22Rv1 (cell line): ENCODE results near the gene C14orf180.

Experiments
- H3K27ac ChIP-seq: fragments of 450-650 bp; 2 replicates; pipeline ENCODE4 v1.5.1; 2017
- CTCF ChIP-seq: fragments of 450-650 bp; IDR thresholded peaks from 2 replicates; pipeline ENCODE4 v1.5.1; 2017; ENCODE audit warnings: mild to moderate bottlenecking
- ZFX ChIP-seq: fragments of 450-650 bp; IDR thresholded peaks from 2 replicates; pipeline ENCODE4 v1.6.1; 2017; ENCODE audit warnings: antibody characterized with exemption, borderline replicate concordance

The C14orf180 gene

GRCh38 chr14:104592785-104593184 lies 13.2 kb downstream of the C14orf180 start:
- TF ChIP-seq ZFX (no peak), CTCF (no peak)

GRCh38 chr14:104593241-104593701 lies 13.7 kb downstream of the C14orf180 start:
- H3K27ac ChIP-seq, result no peak overlapping the region
- TF ChIP-seq ZFX (no peak), CTCF (no peak)

More at GRCh38 chr14:104592785-104593184, 13.2 kb downstream of the C14orf180 start:
- H3K27ac ChIP-seq, result no peak overlapping the region

GRCh38 chr14:104593710-104594136 lies 14.2 kb downstream of the C14orf180 start:
- no peak overlapping the region for H3K27ac ChIP-seq
- TF ChIP-seq CTCF (no peak), ZFX (no peak)

GRCh38 chr14:104594310-104595046 lies 14.9 kb downstream of the C14orf180 start:
- H3K27ac ChIP-seq, result no peak overlapping the region
- TF ChIP-seq CTCF (no peak), ZFX (no peak)

GRCh38 chr14:104595116-104595675 lies 15.6 kb downstream of the C14orf180 start:
- TF ChIP-seq CTCF (no peak), ZFX (no peak)

GRCh38 chr14:104595911-104596450 lies 16.4 kb downstream of the C14orf180 start:
- TF ChIP-seq ZFX (no peak), CTCF (no peak)
- no peak overlapping the region for H3K27ac ChIP-seq

More at GRCh38 chr14:104595116-104595675, 15.6 kb downstream of the C14orf180 start:
- H3K27ac ChIP-seq, result no peak overlapping the region

GRCh38 chr14:104596451-104596918 lies 16.9 kb downstream of the C14orf180 start:
- TF ChIP-seq ZFX (no peak), CTCF (no peak)
- no peak overlapping the region for H3K27ac ChIP-seq
